Epithelial cell of prostate (primary cell): Measurements from ENCODE around the gene CACNG1.
"Not testable (repeated sequence)": the region's sequence is repeated elsewhere in the genome, so short reads cannot be mapped to it uniquely, and the experiment has no call there.

ENCODE experiments used
- DNase-seq: peaks from one replicate; pipeline ENCODE4 v3.0.0-alpha.2; 2011; ENCODE audit warnings: low read depth, low spot score
- H3K27ac ChIP-seq: fragments of 450-650 bp; 2 replicates; pipeline ENCODE4 v1.5.1; 2017; ENCODE audit warnings: mild to moderate bottlenecking

CACNG1 gene

DNA sequence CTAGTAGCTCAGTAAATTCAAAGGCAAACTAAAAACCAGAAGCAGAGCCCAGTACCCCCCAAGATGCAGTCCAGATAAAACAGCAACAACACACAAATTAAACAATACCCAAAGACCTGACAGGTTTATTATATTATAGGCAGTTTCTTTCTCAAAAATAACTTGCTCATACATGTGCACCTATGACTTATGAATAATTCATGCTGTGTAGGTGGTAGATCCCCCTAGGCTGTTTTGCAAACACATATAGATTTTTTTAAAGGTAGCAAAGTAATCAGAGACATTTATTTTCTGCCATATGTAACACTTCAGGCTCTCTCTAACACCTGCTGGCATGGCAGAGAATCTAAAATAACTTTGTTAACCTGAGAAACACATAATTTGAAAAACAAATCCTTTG is 27.2 kb downstream of the CACNG1 start:
- no peak overlapping the region for H3K27ac ChIP-seq
- no peak for DNase-seq

DNA sequence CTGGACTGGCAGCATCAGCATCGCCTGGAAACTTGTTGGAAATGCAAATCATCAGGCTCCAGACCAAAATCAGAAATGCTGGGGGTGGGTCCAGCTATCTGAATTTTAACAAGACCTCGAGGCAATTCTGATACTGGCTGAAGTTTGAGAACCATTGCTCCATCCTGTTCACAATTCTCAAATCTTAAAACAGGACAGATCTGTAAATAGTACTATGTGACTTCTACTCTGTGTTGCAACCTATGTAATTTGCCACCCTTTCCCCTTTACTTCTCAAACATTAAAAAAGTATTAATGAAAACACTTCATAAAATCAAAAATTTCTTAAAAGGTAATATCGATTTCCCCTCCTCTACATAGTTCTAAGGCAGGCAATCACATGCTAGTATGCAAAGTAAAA is 28.5 kb downstream of the CACNG1 start:
- H3K27ac ChIP-seq = no peak overlapping the region
- no peak for DNase-seq

DNA sequence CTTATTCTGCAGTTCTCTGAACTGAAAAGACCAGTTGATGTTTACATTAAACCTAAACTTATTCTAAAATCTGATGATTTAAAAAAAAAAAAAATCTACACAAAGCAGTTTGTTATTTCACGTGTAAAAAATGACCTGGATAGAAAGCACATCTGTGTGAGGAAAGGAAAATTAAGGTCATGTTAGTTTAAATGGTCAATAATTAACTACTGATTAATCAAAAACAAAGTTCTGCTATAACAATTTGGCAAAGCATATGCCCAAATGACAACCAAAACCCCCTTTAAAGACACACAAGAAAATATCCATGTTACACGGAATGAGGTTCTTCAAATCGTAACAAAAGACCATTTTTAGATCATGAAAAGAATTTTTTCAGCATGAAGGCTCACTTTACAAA is 30.4 kb downstream of the CACNG1 start:
- no peak for DNase-seq
- no peak overlapping the region for H3K27ac ChIP-seq

DNA sequence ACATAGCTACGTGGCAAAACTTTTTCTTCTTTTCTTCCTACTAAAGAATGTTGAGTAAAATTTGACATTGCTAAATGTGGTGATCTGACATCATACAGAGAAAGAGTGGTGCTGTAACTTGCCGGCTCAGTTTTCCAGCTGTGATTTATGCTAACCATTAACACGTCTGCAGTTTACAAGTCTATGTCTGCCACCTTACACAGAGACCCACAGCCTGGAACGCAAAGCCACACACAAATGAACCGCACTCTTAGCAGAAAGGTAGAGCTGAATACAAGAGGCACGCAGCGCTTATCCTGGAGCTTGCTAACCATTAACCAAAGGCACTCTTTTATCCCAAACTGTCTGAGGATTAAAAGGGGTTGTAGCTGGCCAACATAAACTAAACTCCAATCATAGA is 31.9 kb downstream of the CACNG1 start:
- H3K27ac ChIP-seq = no peak overlapping the region
- DNase-seq = no peak

DNA sequence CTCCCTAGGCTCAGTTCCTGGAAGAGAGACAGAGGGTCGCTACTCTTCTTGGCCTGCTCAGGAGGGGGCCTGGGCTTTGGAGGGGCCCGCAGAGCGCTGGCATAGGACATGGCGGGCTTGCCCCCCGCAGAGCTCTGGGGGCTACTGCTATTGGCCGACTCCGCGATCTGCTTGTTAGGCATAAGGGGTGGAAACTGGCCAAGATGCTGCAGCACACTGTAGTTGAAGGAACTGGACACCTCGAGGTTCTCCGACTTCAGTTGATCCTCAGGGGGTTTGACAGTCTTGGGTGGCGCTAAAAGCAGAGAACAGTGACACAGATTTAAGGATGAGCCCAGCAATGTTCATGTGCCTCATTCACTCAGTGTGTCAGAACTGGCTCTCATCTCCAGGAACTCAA is 33.9 kb downstream of the CACNG1 start:
- H3K27ac ChIP-seq = no peak overlapping the region
- DNase-seq = no peak

DNA sequence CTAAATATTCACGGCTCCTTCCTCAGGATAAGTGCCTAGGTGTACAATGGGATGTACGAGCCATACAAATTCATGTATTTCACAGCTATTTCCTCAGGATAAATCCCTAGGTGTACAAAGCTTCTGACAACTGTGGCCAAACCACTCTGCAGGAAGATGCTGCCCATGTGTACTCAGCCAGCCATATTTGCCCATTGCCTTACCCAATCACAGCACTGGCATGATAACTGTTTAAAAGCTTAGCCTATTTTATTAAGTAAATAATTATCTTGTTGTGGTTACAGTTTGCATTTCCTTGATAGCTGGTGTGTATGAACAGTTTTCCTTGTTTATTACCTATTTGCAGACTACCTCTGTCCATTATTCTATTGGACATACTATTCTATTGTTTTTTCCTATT is 35.1 kb downstream of the CACNG1 start:
- no peak overlapping the region for H3K27ac ChIP-seq
- DNase-seq = no peak

DNA sequence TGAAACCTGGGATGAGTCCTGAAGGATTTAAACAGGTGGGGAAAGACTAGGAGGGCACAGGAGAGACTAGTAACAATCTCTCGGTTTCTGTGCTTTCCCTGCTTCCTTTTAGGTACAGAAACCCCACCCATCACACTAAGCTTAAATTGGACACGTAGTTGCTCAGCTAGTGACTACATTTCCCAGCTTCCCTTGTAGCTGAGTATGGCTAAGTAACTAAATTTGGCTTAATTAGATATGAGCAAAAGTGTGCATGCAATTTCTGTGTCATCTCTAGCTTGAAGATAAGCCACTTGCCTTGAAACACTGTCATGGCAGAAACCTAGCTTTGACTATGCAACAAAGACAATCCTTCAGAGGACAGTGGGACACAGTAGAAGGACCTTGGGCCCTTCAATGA is 36.5 kb downstream of the CACNG1 start:
- no peak overlapping the region for H3K27ac ChIP-seq
- DNase-seq = no peak

DNA sequence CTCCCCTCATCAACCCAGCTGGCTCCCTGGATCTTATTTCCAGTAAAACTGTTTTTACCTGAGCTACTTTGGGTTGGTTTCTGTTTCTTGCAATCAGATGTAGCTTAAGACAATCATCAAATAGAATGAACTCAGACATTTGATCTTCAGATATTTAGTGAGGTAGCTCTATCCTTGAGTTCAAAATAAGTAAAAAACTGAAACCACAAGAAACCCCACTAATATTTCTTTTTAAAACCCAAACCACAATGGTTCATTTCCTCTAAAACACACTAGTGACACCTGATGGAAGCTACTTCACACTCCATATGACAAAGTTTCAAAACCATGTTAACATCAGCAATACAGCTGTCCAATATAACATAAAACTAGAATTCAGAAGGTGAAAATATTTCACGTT is 37.8 kb downstream of the CACNG1 start:
- DNase-seq = no peak
- H3K27ac ChIP-seq = no peak overlapping the region

DNA sequence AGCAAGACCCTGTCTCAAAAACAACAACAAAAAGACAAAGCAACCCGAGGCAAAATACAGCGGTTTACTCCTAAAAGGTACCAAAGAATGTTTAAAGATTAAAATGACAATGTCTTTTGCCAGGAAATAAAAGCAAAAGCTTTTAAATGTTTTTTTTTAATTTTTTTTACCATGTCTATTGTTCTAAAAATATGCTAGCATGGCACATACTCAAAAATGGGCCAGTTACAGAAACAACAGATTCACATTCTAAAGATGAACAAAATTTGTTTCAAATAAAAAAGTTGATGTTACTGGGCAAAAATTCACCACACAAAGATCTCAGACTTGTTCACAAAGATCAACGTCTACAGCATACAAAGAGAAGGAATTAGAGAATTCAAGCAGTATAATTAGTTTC is 41.1 kb downstream of the CACNG1 start:
- H3K27ac ChIP-seq = no peak overlapping the region
- no peak for DNase-seq

DNA sequence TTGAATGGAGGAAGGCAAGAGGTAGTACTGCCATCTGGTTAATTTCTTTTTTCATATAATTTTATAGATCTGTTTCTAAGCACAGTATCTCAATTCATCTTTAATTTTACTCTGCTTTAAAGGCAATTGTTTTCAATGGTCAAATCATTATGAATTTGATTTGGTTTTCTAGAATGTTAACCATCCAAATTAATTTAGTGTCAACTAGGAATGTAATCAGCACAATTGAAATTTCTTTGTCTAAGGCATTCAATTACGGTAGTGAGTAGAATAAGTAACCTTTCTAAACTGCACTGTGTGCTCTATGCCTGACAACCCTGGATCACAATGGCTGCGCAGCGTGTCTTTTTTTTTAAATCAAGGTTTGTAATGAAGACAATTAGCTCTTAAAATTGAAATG is 44.3 kb downstream of the CACNG1 start:
- H3K27ac ChIP-seq = no peak overlapping the region
- DNase-seq = no peak

DNA sequence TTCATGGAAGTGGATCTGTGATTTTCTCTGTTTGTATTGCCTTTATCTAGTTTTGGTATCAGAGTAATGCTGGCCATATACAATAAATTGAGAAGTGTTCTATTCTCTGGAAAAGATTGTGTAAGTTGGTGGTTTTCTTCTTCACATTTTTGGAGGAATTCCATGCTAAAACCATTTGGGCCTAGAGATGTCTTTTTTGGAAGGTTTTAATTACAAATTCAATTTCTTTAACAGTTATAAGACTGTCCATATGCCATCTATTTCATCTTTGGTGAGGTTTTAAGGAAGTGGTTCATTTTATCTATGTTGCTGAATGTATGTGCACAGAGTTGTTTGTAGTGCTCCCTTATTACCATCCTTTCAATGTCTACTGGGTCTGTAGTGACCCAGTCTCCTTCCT is 46.0 kb downstream of the CACNG1 start:
- no peak overlapping the region for H3K27ac ChIP-seq
- DNase-seq = no peak

DNA sequence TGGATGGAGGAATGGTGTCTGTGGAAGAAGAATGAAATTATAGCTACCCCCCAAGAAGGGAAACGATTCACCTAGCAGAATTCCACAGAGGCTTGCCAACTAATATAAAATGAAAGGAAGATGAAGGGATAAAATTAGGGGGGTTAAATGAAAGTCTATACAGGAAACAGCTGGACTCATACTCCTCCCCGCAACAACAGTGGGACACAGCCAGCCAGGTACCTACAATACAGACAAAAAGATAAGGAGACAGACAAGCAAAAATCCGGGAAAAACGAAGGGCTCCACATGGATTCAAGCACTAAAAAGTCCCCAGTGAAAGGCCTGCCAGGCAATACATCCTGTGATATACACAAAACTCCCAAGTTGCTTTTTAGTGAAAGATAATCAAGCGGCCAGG is 47.9 kb downstream of the CACNG1 start:
- no peak for DNase-seq
- no peak overlapping the region for H3K27ac ChIP-seq

DNA sequence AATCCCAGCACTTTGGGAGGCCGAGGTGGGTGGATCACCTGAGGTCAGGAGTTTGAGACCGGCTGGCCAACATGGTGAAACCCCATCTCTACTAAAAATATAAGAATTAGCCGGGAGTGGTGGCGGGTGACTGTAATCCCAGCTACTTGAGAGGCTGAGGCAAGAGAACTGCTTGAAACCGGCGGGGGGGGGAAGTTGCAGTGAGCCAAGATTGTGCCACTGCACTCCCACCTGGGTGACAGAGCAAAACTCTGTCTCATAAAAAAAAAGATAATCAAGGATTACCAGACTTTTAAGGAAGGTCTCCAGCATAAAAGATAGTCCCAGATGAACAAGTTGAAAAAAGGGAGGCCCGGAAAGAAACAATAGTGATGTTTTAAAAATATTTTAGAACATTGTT is 48.4 kb downstream of the CACNG1 start:
- not testable (repeated sequence) for DNase-seq, H3K27ac ChIP-seq

DNA sequence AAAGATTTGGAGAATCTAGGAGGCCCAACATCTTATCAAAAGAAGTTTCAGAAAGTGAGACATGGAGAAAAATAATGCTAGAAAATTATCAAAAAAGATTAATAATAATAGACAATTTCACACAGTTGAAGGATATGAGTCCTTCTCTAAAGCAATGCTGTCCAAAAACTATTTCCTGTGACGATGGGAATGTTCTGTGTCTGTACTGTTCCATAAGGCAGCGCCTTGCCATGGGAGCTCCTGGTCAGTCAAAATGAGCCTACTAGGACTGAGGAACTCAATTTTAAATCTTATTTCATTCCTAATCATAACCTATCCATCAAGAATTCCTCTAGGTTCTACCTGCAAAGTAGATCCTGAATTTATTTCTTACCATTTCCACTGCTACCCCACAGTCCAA is 49.0 kb downstream of the CACNG1 start:
- H3K27ac ChIP-seq = no peak overlapping the region
- DNase-seq = no peak

DNA sequence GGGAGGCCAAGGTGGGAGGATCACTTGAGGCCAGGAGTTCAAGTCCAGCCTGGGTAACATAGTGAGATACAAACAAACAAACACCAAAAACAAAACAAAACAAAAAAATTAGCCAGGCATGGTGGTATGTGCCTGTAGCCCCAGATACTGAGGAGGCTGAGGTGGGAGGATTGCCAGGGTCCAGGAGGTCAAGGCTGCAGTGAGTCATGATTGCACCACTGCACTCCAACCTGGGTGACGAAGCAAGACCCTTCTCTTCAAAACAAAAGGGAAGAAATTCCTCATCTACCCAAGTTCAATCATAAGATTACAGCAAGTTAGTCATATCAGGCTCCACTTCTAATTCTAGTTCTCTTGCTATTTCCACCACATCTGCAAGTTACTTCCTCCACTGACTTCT is 50.9 kb downstream of the CACNG1 start:
- DNase-seq, H3K27ac ChIP-seq: not testable (repeated sequence)

DNA sequence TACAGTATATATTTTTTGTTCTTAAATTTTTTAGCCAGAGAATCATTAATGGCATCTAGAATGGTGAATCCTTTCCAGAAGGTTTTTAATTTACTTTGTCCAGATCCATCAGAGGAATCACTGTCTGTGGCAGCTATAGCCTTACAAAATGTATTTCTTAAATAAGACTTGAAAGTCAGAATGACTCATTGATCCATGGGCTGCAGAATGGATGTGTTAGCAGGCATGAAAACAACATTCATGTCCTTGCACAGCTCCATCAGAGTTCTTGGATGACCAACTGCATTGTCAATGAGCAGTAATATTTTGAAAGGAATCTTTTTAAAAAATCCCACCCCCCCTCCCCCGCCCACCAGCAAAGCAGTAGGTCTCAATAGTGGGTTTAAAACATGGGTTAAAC is 51.4 kb downstream of the CACNG1 start:
- no peak for DNase-seq

DNA sequence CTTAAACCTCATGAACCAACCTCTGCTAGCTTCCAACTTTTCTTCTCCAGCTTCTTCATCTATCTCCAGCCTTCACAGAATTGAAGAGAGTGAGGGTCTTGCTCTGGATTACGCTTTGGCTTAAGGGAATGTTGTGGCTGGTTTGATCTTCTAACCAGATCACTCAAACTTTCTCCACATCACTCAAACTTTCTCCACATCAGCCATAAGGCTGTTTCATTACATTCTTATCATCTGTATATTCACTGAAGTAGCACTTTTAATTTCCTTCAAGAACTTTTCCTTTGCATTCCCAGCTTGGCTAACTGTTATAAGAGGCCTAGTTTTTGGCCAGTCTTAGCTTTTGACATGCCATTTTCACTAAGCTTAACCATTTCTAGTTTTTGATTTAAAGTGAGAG is 52.3 kb downstream of the CACNG1 start:
- DNase-seq = no peak
- no peak overlapping the region for H3K27ac ChIP-seq

More for the DNA sequence above, 51.4 kb downstream of the CACNG1 start:
- H3K27ac ChIP-seq = no peak overlapping the region

DNA sequence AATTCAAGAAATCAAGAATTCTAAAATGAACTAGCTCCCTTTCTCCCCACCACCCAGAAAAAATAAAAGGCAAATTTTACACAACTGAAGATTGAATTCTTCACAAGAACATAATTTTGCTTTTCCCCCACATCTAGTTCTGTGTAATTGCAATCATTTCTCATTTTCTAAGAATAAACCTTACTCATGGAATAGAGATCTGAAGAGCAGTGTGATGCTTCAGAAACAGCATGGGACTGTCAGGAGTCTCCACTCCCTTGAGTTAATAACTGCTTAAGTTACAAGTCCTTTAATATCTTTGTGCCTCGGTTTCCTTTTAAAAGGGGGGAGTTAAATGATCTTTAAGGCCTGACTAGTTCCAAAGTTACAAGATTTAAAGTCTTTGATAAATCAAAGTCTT is 53.7 kb downstream of the CACNG1 start:
- no peak overlapping the region for H3K27ac ChIP-seq
- no peak for DNase-seq

DNA sequence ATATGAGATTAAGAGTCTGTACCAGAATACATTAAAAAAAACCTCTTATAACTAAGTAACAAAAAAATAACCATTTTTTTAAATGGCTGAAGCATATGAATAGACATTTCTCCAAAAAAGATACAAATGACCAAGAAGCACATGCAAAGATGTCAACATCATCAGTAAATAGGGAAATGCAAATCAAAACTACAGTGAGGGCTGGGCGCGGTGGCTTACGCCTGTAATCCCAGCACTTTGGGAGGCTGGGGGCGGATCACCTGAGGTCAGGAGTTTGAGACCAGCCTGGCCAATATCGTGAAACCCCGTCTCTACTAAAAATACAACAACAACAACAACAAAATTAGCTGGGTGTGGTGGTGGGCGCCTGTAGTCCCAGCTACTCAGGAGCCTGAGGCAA is 60.3 kb downstream of the CACNG1 start:
- peak overlapping the region; percentile 43 for H3K27ac ChIP-seq
- DNase-seq = not testable (repeated sequence)

DNA sequence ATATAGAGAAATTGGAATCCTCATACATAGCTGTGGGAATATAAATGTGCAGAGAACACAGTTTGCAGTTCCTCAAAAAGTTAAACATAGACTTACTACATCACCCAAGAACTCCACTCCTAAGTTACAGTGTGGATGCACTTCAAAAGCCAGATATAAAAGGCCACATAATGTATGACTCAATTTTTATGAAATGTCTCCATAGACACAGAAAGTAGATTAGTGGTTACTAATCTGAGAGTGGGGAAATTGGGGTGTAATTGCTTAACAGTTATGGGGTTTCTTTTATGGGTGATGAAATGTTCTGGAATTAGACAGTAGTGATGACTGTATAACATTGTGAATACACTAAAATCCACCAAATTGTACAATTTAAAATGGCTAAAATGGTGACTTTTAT is 60.9 kb downstream of the CACNG1 start:
- peak; percentile 2 for DNase-seq
- H3K27ac ChIP-seq = peak overlapping the region; percentile 43
